Pulmonary artery endothelial cell (primary cell): ENCODE data around the gene CYP24A1. TPM values are rescaled to one million over a fixed set of nuclear protein-coding genes. Genes with fewer than 3 reads are reported as not detected.

Experiments used
- DNase-seq: peaks from one replicate; pipeline ENCODE4 v3.0.0-alpha.2; 2011; ENCODE audit warnings: low read depth, low spot score
- total RNA-seq: library from RNA; depleted of rRNA; stranded (reverse); fragments of >200 nt; gene quantifications from 2 replicates; pipeline ENCODE4 v1.2.3, GENCODE V29; 2014

The CYP24A1 gene
- total RNA-seq, 1 donor from 2014 or later = not detected

GRCh38 chr20:54115172-54115854, 58.5 kb downstream of the CYP24A1 start:
- no peak for DNase-seq

GRCh38 chr20:54114109-54114508, 59.7 kb downstream of the CYP24A1 start:
- DNase-seq = no peak

GRCh38 chr20:54113566-54113965, 60.2 kb downstream of the CYP24A1 start:
- DNase-seq = no peak

- DNase-seq = no peak
These were observed 61.4 kb downstream of the CYP24A1 start for GRCh38 chr20:54112221-54112884.

GRCh38 chr20:54111460-54111859, 62.3 kb downstream of the CYP24A1 start:
- DNase-seq = no peak

GRCh38 chr20:54110457-54110856, 63.3 kb downstream of the CYP24A1 start:
- no peak for DNase-seq

GRCh38 chr20:54110041-54110440, 63.7 kb downstream of the CYP24A1 start:
- no peak for DNase-seq

GRCh38 chr20:54108817-54109216, 65.0 kb downstream of the CYP24A1 start:
- no peak for DNase-seq

GRCh38 chr20:54108326-54108642, 65.5 kb downstream of the CYP24A1 start:
- DNase-seq = no peak

- DNase-seq = no peak
These were observed 66.0 kb downstream of the CYP24A1 start for GRCh38 chr20:54107600-54108325.

- DNase-seq = no peak
These were observed 66.6 kb downstream of the CYP24A1 start for GRCh38 chr20:54107181-54107580.

GRCh38 chr20:54106162-54106561, 67.6 kb downstream of the CYP24A1 start:
- no peak for DNase-seq

GRCh38 chr20:54105653-54106052, 68.1 kb downstream of the CYP24A1 start:
- DNase-seq = no peak

- no peak for DNase-seq
These were observed 69.0 kb downstream of the CYP24A1 start for GRCh38 chr20:54104781-54105180.

- DNase-seq = no peak
These were observed 69.8 kb downstream of the CYP24A1 start for GRCh38 chr20:54103762-54104600.

Other genes with a start within 250 kb of the CYP24A1 start
- not detected in 2 replicates for gene BCAS1, start 103.4 kb downstream of the CYP24A1 start, total RNA-seq
- 92.4 and 117 TPM in 2 replicates for gene PFDN4, start 34.1 kb upstream of the CYP24A1 start, total RNA-seq